ENCODE data around the gene CNTNAP2. TPM values are rescaled to one million over a fixed set of nuclear protein-coding genes. Genes with fewer than 3 reads are reported as not detected.

The CNTNAP2 gene
- total and polyA plus RNA-seq, 2 of the 13 experiments (the other 11 are each of a cell fraction or from before 2014, with no cell fraction given) = 0.40 to 0.42 TPM

GRCh38 chr7:148291799-148292198 is 2175.2 kb downstream of the CNTNAP2 start (continued):
- no peak for TF ChIP-seq KLF15 (CRISPR knock-in tag; IDR thresholded peaks at IDR 0.05; ENCODE audit: borderline replicate concordance)
- TF ChIP-seq ZBED4 (CRISPR knock-in tag; IDR thresholded peaks at IDR 0.05; ENCODE audit: borderline replicate concordance) = no peak
- no peak for TF ChIP-seq AGO2 (optimal IDR thresholded peaks at IDR 0.05; ENCODE audit: low read depth, low read length)
- TF ChIP-seq ZNF549 (CRISPR knock-in tag; IDR thresholded peaks at IDR 0.05) = no peak
- no peak for TF ChIP-seq ZNF780A (CRISPR knock-in tag; IDR thresholded peaks at IDR 0.05)
- TF ChIP-seq ZIK1 (CRISPR knock-in tag; IDR thresholded peaks at IDR 0.05; ENCODE audit: borderline replicate concordance, low read depth) = no peak
- TF ChIP-seq, protein P1, sequence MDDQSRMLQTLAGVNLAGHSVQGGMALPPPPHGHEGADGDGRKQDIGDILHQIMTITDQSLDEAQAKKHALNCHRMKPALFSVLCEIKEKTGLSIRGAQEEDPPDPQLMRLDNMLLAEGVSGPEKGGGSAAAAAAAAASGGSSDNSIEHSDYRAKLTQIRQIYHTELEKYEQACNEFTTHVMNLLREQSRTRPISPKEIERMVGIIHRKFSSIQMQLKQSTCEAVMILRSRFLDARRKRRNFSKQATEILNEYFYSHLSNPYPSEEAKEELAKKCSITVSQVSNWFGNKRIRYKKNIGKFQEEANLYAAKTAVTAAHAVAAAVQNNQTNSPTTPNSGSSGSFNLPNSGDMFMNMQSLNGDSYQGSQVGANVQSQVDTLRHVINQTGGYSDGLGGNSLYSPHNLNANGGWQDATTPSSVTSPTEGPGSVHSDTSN (CRISPR knock-in tag; IDR thresholded peaks at IDR 0.05; ENCODE audit: borderline replicate concordance) = no peak
- TF ChIP-seq, protein P2, sequence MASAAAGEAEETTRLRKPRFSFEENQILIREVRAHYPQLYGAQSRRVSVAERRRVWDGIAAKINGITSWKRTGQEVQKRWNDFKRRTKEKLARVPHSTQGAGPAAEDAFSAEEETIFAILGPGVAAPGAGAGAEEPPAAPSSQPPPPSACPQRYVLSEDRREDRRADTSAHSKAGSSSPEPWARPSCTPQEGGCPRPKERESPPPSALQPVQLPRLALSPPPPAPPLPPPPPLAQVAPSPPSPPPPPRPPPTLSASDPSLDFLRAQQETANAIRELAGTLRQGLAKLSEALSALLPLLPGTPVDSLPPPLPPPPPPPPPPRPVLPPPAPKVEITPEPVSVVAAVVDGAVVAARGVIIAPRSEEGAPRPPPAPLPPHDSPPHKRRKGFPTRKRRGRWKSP (CRISPR knock-in tag; IDR thresholded peaks at IDR 0.05) = no peak
- TF ChIP-seq, protein P3, sequence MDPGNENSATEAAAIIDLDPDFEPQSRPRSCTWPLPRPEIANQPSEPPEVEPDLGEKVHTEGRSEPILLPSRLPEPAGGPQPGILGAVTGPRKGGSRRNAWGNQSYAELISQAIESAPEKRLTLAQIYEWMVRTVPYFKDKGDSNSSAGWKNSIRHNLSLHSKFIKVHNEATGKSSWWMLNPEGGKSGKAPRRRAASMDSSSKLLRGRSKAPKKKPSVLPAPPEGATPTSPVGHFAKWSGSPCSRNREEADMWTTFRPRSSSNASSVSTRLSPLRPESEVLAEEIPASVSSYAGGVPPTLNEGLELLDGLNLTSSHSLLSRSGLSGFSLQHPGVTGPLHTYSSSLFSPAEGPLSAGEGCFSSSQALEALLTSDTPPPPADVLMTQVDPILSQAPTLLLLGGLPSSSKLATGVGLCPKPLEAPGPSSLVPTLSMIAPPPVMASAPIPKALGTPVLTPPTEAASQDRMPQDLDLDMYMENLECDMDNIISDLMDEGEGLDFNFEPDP (CRISPR knock-in tag; conservative IDR thresholded peaks at IDR 0.05) = no peak
